Neuronal stem cell (in vitro differentiated cells): ENCODE results near the gene ATP6V0A1.

Experiments
- DNase-seq: peaks from one replicate; pipeline ENCODE4 v3.0.0-alpha.2; 2013; ENCODE audit warnings: low spot score
- H2AFZ ChIP-seq: one replicate; pipeline ENCODE4 v1.6.1; 2013; ENCODE audit warnings: mild to moderate bottlenecking, low read length, inconsistent platforms
- H2AK5ac ChIP-seq: 2 replicates; pipeline ENCODE4 v1.6.1; 2013; ENCODE audit warnings: low read depth, mild to moderate bottlenecking, inconsistent platforms, low read length, moderate library complexity, mixed read lengths
- H2BK120ac ChIP-seq: 2 replicates; pipeline ENCODE4 v1.6.1; 2013; ENCODE audit warnings: low read depth, mild to moderate bottlenecking, inconsistent platforms, low read length, moderate library complexity, mixed read lengths
- H2BK12ac ChIP-seq: one replicate; pipeline ENCODE4 v1.6.1; 2013; ENCODE audit warnings: low read length, inconsistent platforms
- H2BK15ac ChIP-seq: 2 replicates; pipeline ENCODE4 v1.6.1; 2013; ENCODE audit warnings: mild to moderate bottlenecking, low read length, inconsistent platforms, mixed read lengths
- H2BK5ac ChIP-seq: one replicate; pipeline ENCODE4 v1.6.1; 2013; ENCODE audit warnings: inconsistent platforms, mild to moderate bottlenecking, low read length, moderate library complexity
- H3K14ac ChIP-seq: one replicate; pipeline ENCODE4 v1.6.1; 2013; ENCODE audit warnings: low read length, inconsistent platforms
- H3K18ac ChIP-seq: 2 replicates; pipeline ENCODE4 v1.6.1; 2013; ENCODE audit warnings: low read length, inconsistent platforms
- H3K23ac ChIP-seq: 2 replicates; pipeline ENCODE4 v1.6.1; 2013; ENCODE audit warnings: low read depth, mild to moderate bottlenecking, mixed read lengths, low read length, inconsistent platforms; ENCODE audit not compliant: poor library complexity
- H3K27ac ChIP-seq: replicated peaks from 3 replicates; pipeline ENCODE4 v1.5.1; 2013; ENCODE audit warnings: low read length, inconsistent platforms
- H3K27me3 ChIP-seq, 3 experiments: 2 replicates each; pipeline ENCODE4 v1.6.1; 2013; ENCODE audit warnings: low read length in 3 of 3, mild to moderate bottlenecking in 2 of 3, inconsistent platforms in 1 of 3, low read depth in 1 of 3, mixed read lengths in 1 of 3, moderate library complexity in 1 of 3; ENCODE audit not compliant: control insufficient read depth in 3 of 3, insufficient read depth in 3 of 3
- H3K36me3 ChIP-seq, 2 donors: replicated peaks in 1 of 2; 2 replicates each; pipeline ENCODE4 v1.6.1; 2013; ENCODE audit warnings: low read length in 2 of 2; ENCODE audit not compliant: control insufficient read depth in 2 of 2, insufficient read depth in 2 of 2
- H3K4ac ChIP-seq: 2 replicates; pipeline ENCODE4 v1.6.1; 2013; ENCODE audit warnings: inconsistent platforms, mild to moderate bottlenecking, low read length, moderate library complexity
- H3K4me1 ChIP-seq, 2 donors: 1 replicate in 1 of 2; 2 replicates in 1 of 2; pipeline ENCODE4 v1.6.1; 2013; ENCODE audit warnings: low read length in 2 of 2, low read depth in 1 of 2; ENCODE audit not compliant: control insufficient read depth in 2 of 2, insufficient read depth in 1 of 2
- H3K4me2 ChIP-seq: one replicate; pipeline ENCODE4 v1.6.1; 2013; ENCODE audit warnings: mild to moderate bottlenecking, low read length, inconsistent platforms; ENCODE audit not compliant: insufficient read depth, poor library complexity, severe bottlenecking
- H3K4me3 ChIP-seq, 2 donors: 2 replicates each; pipeline ENCODE4 v1.5.1; 2013; ENCODE audit warnings: low read length in 2 of 2, mild to moderate bottlenecking in 2 of 2, inconsistent platforms in 1 of 2, moderate library complexity in 1 of 2
- H3K79me1 ChIP-seq: one replicate; pipeline ENCODE4 v1.6.1; 2013; ENCODE audit warnings: low read depth, mild to moderate bottlenecking, inconsistent platforms, low read length, moderate library complexity
- H3K9ac ChIP-seq: one replicate; pipeline ENCODE4 v1.6.1; 2013; ENCODE audit warnings: mild to moderate bottlenecking, low read depth, low read length, inconsistent platforms; ENCODE audit not compliant: poor library complexity
- H3K9me3 ChIP-seq, 2 donors: replicated peaks in 1 of 2; 2 replicates each; pipeline versions ENCODE3 to v1.6.1; 2013; ENCODE audit warnings: low read length in 2 of 2, mild to moderate bottlenecking in 2 of 2, inconsistent platforms in 1 of 2, low read depth in 1 of 2, mixed read lengths in 1 of 2, moderate library complexity in 1 of 2; ENCODE audit not compliant: control insufficient read depth in 2 of 2, insufficient read depth in 1 of 2
- H4K8ac ChIP-seq: one replicate; pipeline ENCODE4 v1.6.1; 2013; ENCODE audit warnings: low read depth, mild to moderate bottlenecking, inconsistent platforms, low read length, moderate library complexity
- H4K91ac ChIP-seq: one replicate; pipeline ENCODE4 v1.6.1; 2013; ENCODE audit warnings: low read length, low read depth, mild to moderate bottlenecking, inconsistent platforms; ENCODE audit not compliant: poor library complexity
- WGBS, 2 donors: extraction: QIAGEN DNeasy Blood & Tissue Kit; methylation state at CpG; one replicate each; pipeline ENCODE4 v1.1.7; 2013; ENCODE audit warnings: missing lambda C conversion rate in 2 of 2, mixed read lengths in 1 of 2; ENCODE audit not compliant: insufficient read length in 2 of 2, insufficient replicate concordance in 1 of 2; ENCODE audit errors: extremely low coverage in 2 of 2; 5-methylcytosine and 5-hydroxymethylcytosine counted together

The ATP6V0A1 gene

DNA sequence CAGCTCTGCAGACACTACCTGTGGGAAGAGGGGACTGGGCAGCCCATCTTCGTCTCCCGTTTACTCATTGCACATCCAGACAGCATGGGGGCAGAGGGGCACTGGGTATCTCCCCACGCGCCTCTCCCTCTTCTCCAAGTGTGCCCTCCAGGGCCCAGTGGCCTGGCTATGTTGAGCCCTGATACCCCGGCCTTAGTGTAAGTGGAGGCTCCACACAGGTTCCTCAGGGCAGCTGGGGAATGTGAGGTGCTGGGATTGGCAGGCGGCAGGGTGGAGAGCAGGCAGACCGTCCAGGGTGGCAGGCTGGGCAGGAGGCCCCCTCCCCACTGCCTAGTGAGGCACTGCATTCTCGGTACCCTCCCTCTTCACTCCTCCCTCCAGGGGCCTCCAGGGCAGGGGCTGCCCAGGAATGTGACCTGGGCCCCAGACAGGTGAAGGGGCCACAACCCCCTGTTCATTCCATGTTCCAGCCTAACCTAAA is 64.2 kb downstream of the ATP6V0A1 start:
- Histone ChIP-seq H3K4ac (no peak overlapping the region), H2BK15ac (peak overlapping the region; percentile 79), H3K9me3 (no peaks in the 10 kb centered on the region), H3K79me1 (peaks cover 3% of the 10 kb centered on the region), H3K36me3 (peaks cover 12 to 30% of the 10 kb centered on the region in 2 donors), H3K4me2 (no peak overlapping the region), H2AFZ (no peak overlapping the region), H3K14ac (no peak overlapping the region), H2BK5ac (peak overlapping the region; percentile 88), H3K27ac (no peak overlapping the region), H2AK5ac (peak overlapping the region; percentile 98), H4K91ac (no peak overlapping the region), H3K4me1 (peaks cover 49 to 50% of the 10 kb centered on the region in 2 donors), H3K4me3 (no peak overlapping the region), H3K27me3 (no peaks in the 10 kb centered on the region), H3K23ac (peak overlapping the region; percentile 57), H3K18ac (peak overlapping the region; percentile 23), H2BK120ac (no peak overlapping the region), H2BK12ac (peak overlapping the region; percentile 77), H4K8ac (no peak overlapping the region), H3K9ac (no peak overlapping the region)
- WGBS, 2 donors: no CpG with 5 or more reads among the region's 8 CpGs
- no peak for DNase-seq

DNA sequence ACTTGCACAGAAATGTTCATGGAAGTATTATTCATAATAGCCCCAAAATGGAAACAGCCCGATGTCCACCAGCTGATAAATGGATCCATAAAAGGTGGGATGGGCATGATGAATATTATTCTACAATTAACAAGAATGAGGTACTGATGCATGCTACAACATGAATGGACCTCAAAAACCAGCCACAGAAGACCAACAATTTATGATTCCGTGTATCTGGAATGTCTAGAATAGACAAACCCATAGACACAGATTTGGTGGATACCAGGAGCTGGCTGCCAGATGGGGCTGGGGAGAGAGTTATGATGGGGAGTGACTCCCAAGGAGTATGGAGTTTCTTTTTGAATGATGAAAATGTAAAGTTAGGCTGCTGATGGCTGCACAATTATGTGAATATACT is 66.5 kb downstream of the ATP6V0A1 start:
- H3K18ac ChIP-seq: no peak overlapping the region
- H4K8ac ChIP-seq: no peak overlapping the region
- H3K79me1 ChIP-seq: peaks cover 3% of the 10 kb centered on the region
- peaks cover 28% of the 10 kb centered on the region in 2 donors for H3K4me1 ChIP-seq
- no peak overlapping the region for H3K4ac ChIP-seq
- no peak overlapping the region for H3K4me2 ChIP-seq
- H3K36me3 ChIP-seq: peaks cover 12 to 24% of the 10 kb centered on the region in 2 donors
- no peak overlapping the region for H3K23ac ChIP-seq
- H2BK5ac ChIP-seq: no peak overlapping the region
- H2AFZ ChIP-seq: no peak overlapping the region
- H3K27me3 ChIP-seq: no peaks in the 10 kb centered on the region
- H2BK15ac ChIP-seq: no peak overlapping the region
- no peaks in the 10 kb centered on the region for H3K9me3 ChIP-seq
- no CpG with 5 or more reads among the region's 2 CpGs for WGBS, 2 donors
- H2BK12ac ChIP-seq: no peak overlapping the region
- no peak for DNase-seq
- H3K4me3 ChIP-seq: no peak overlapping the region
- no peak overlapping the region for H4K91ac ChIP-seq
- H2BK120ac ChIP-seq: no peak overlapping the region
- H3K14ac ChIP-seq: no peak overlapping the region
- H2AK5ac ChIP-seq: no peak overlapping the region
- no peak overlapping the region for H3K27ac ChIP-seq
- H3K9ac ChIP-seq: no peak overlapping the region

DNA sequence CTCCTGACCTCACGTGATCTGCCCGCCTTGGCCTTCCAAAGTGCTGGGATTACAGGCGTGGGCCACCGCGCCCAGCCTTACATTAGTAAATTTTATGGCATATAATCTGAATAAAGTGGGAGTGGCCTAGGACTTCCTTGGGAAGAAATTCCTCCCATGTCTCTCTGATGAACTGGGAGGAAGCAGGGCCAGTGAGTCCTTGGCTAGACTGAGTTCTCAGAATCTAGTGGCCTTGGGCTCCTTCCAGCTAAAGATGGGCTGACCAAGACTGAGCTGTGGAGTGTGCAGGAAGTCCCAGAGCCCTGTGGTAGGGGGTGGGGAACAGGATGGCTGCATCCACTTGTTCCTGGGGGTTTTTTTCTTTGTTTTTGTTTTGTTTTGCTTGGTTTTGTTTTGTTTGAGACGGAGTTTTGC is 67.4 kb downstream of the ATP6V0A1 start:
- Histone ChIP-seq H3K4me1 (peaks cover 21 to 24% of the 10 kb centered on the region in 2 donors), H2AFZ (no peak overlapping the region), H3K79me1 (peaks cover 3% of the 10 kb centered on the region), H3K23ac (no peak overlapping the region), H3K9me3 (no peaks in the 10 kb centered on the region), H3K14ac (no peak overlapping the region), H3K4me2 (no peak overlapping the region), H3K36me3 (peaks cover 11 to 24% of the 10 kb centered on the region in 2 donors), H3K9ac (no peak overlapping the region), H2BK120ac (no peak overlapping the region), H2BK15ac (no peak overlapping the region), H3K27me3 (no peaks in the 10 kb centered on the region), H3K27ac (no peak overlapping the region), H2AK5ac (no peak overlapping the region), H2BK5ac (no peak overlapping the region), H4K91ac (no peak overlapping the region), H2BK12ac (no peak overlapping the region), H4K8ac (no peak overlapping the region), H3K4ac (no peak overlapping the region), H3K4me3 (no peak overlapping the region), H3K18ac (no peak overlapping the region)
- WGBS, 2 donors: no CpG with 5 or more reads among the region's 6 CpGs
- DNase-seq: no peak

DNA sequence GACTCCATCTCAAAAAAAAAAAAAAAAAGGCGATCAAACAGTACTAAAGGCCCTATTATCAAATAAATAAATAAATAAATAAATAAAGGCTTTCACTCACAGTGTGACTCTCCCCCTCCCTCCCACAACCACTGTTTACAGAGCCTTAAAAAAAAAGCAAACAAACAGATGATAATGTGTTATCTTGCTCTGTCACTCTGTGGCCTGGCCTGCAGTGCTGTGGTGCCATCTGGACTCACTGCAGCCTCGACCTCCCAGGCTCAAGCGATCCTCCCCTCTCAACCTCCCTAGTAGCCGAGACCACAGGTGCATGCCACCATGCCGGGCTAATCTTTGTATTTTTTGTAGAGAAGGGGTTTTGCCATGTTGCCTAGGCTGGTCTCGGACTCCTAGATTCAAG is 69.3 kb downstream of the ATP6V0A1 start:
- no peak overlapping the region for H3K27ac ChIP-seq
- H3K79me1 ChIP-seq: no peaks in the 10 kb centered on the region
- no peaks in the 10 kb centered on the region for H3K9me3 ChIP-seq
- no peak overlapping the region for H3K4me2 ChIP-seq
- H3K4me3 ChIP-seq: no peak overlapping the region
- no peak overlapping the region for H2BK5ac ChIP-seq
- no peak overlapping the region for H2BK12ac ChIP-seq
- H3K14ac ChIP-seq: no peak overlapping the region
- no peak overlapping the region for H2AK5ac ChIP-seq
- H3K36me3 ChIP-seq: peaks cover 0 to 7% of the 10 kb centered on the region in 2 donors
- no peak overlapping the region for H4K8ac ChIP-seq
- peaks cover 2 to 5% of the 10 kb centered on the region in 2 donors for H3K4me1 ChIP-seq
- H3K18ac ChIP-seq: no peak overlapping the region
- H3K9ac ChIP-seq: no peak overlapping the region
- H2BK15ac ChIP-seq: no peak overlapping the region
- DNase-seq: no peak
- no peak overlapping the region for H3K23ac ChIP-seq
- no peak overlapping the region for H2AFZ ChIP-seq
- WGBS, 2 donors: no CpG with 5 or more reads among the region's 6 CpGs
- H2BK120ac ChIP-seq: no peak overlapping the region
- no peak overlapping the region for H3K4ac ChIP-seq
- no peak overlapping the region for H4K91ac ChIP-seq
- peaks cover 0 to 2% (median 0%) of the 10 kb centered on the region in 3 experiments for H3K27me3 ChIP-seq
